ENCODE results near the gene KCNQ2. TPM values are rescaled to one million over a fixed set of nuclear protein-coding genes. Genes with fewer than 3 reads are reported as not detected.

The KCNQ2 gene
- total and polyA plus RNA-seq, 7 donors: 0.01 to 2.8 (median 0.15) TPM; not detected in 1

GRCh38 chr20:63478346-63479302 lies 6.2 kb upstream of the KCNQ2 start:
- Histone ChIP-seq H3K27me3 (ENCODE audit: insufficient read depth in 3 of 3, low read length in 2 of 3) (peaks cover 0 to 75% (median 21%) of the 10 kb centered on the region in 3 donors), H3K27ac (no peak overlapping the region), H3K4me1 (no peaks in the 10 kb centered on the region), H3K36me3 (ENCODE audit: insufficient read depth in 1 of 2, low read depth in 1 of 2) (no peaks in the 10 kb centered on the region), H3K4me3 (no peak overlapping the region), H3K9me3 (no peaks in the 10 kb centered on the region)
- 71 to 74% (median 74%) methylated on average over 34 of the region's 34 CpGs for WGBS, 3 donors
- ATAC-seq (no peak), DNase-seq (no peak)
- intact Hi-C loops (cut with DNase I): no loop called here
- TF ChIP-seq, protein P1, sequence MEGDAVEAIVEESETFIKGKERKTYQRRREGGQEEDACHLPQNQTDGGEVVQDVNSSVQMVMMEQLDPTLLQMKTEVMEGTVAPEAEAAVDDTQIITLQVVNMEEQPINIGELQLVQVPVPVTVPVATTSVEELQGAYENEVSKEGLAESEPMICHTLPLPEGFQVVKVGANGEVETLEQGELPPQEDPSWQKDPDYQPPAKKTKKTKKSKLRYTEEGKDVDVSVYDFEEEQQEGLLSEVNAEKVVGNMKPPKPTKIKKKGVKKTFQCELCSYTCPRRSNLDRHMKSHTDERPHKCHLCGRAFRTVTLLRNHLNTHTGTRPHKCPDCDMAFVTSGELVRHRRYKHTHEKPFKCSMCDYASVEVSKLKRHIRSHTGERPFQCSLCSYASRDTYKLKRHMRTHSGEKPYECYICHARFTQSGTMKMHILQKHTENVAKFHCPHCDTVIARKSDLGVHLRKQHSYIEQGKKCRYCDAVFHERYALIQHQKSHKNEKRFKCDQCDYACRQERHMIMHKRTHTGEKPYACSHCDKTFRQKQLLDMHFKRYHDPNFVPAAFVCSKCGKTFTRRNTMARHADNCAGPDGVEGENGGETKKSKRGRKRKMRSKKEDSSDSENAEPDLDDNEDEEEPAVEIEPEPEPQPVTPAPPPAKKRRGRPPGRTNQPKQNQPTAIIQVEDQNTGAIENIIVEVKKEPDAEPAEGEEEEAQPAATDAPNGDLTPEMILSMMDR (IDR thresholded peaks at IDR 0.05): no peak

- H3K9me3 ChIP-seq: no peaks in the 10 kb centered on the region
- ATAC-seq (no peak), DNase-seq (no peak)
- WGBS, 3 donors: 48 to 53% (median 51%) methylated on average over 17 of the region's 17 CpGs
- no peak overlapping the region for H3K4me3 ChIP-seq
- no peaks in the 10 kb centered on the region for H3K4me1 ChIP-seq
- H3K27me3 ChIP-seq (ENCODE audit: insufficient read depth in 3 of 3, low read length in 2 of 3): peaks cover 0 to 81% (median 28%) of the 10 kb centered on the region in 3 donors
- no peaks in the 10 kb centered on the region for H3K36me3 ChIP-seq (ENCODE audit: insufficient read depth in 1 of 2, low read depth in 1 of 2)
- TF ChIP-seq, protein P1 (IDR thresholded peaks at IDR 0.05): no peak
- intact Hi-C loops (cut with DNase I): no loop called here
- H3K27ac ChIP-seq: no peak overlapping the region
Observed at GRCh38 chr20:63477944-63478343, 5.5 kb upstream of the KCNQ2 start.

DNA sequence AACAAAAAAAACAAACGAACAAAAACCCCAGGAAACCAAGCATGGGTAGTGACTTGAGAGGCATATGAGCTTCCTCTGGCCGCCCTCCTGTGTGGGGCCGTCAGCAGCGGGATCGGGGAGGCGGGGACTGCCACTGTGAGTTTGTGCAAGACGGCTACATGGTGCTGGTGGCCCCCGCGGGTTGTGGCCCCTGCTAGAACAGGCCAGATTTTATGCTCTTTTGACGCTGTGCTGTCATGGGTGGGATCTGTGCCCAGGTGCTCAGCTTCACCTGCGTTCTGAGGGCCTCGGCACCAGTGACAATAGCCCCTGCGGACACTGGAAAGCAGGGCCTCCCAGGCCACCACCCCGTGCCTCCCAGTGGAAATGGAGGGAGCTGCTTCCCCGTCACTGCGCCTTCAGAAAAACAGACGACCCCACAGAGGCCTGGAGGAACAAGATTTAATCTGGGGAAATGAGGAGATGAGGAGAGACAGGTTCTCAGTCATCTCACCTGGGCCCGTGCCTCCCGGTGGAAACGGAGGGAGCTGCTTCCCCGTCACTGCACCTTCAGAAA lies 4.7 kb upstream of the KCNQ2 start:
- DNase-seq: no peak
- TF ChIP-seq, protein P1 (IDR thresholded peaks at IDR 0.05): no peak
- H3K36me3 ChIP-seq (ENCODE audit: insufficient read depth in 1 of 2, low read depth in 1 of 2): no peaks in the 10 kb centered on the region
- peaks cover 1% of the 10 kb centered on the region for H3K4me1 ChIP-seq
- no peak for ATAC-seq
- WGBS, 3 donors: 34 to 42% (median 37%) methylated on average over 21 of the region's 21 CpGs
- H3K27ac ChIP-seq: no peak overlapping the region
- no peaks in the 10 kb centered on the region for H3K9me3 ChIP-seq
- no peak overlapping the region for H3K4me3 ChIP-seq
- H3K27me3 ChIP-seq (ENCODE audit: insufficient read depth in 3 of 3, low read length in 2 of 3): peaks cover 0 to 85% (median 29%) of the 10 kb centered on the region in 3 donors
- intact Hi-C loops (cut with DNase I): no loop called here

- peak in 3 of 4 donors; percentile 18 to 29 (median 19) for ATAC-seq
- DNase-seq: no peak
Observed at GRCh38 chr20:63475209-63475608, 2.8 kb upstream of the KCNQ2 start.

More at GRCh38 chr20:63475209-63475608, 2.8 kb upstream of the KCNQ2 start:
- TF ChIP-seq, protein P1 (IDR thresholded peaks at IDR 0.05): no peak
- peaks cover 0 to 90% (median 37%) of the 10 kb centered on the region in 3 donors for H3K27me3 ChIP-seq (ENCODE audit: insufficient read depth in 3 of 3, low read length in 2 of 3)
- H3K4me3 ChIP-seq: no peak overlapping the region
- H3K9me3 ChIP-seq: no peaks in the 10 kb centered on the region
- no peaks in the 10 kb centered on the region for H3K36me3 ChIP-seq (ENCODE audit: insufficient read depth in 1 of 2, low read depth in 1 of 2)
- intact Hi-C loops (cut with DNase I): no loop called here
- H3K27ac ChIP-seq: no peak overlapping the region
- H3K4me1 ChIP-seq: peaks cover 6% of the 10 kb centered on the region
- WGBS, 3 donors: 5 to 8% (median 6%) methylated on average over 16 of the region's 16 CpGs
